HEK293T (cell line): Measurements from ENCODE around the gene NEK8.

Source experiments
- ELF4 ChIP-seq: fragments of 450-650 bp; IDR thresholded peaks from 2 replicates; pipeline ENCODE4 v1.6.1; 2017; ENCODE audit warnings: antibody characterized with exemption
- FOXA1 ChIP-seq: fragments of 450-650 bp; IDR thresholded peaks from 2 replicates; pipeline ENCODE4 v1.6.1; 2016; ENCODE audit warnings: mild to moderate bottlenecking
- FOXM1 ChIP-seq: fragments of 450-650 bp; IDR thresholded peaks from 2 replicates; pipeline ENCODE4 v1.6.1; 2017; ENCODE audit warnings: mild to moderate bottlenecking, borderline replicate concordance
- SUZ12 ChIP-seq: fragments of 450-650 bp; IDR thresholded peaks from 2 replicates; pipeline ENCODE4 v1.6.1; 2016; ENCODE audit warnings: mild to moderate bottlenecking
- TARDBP ChIP-seq: fragments of 450-650 bp; IDR thresholded peaks from 2 replicates; pipeline ENCODE4 v1.6.1; 2016
- ZNF384 ChIP-seq: fragments of 450-650 bp; IDR thresholded peaks from 2 replicates; pipeline ENCODE4 v1.6.1; 2016

DNA sequence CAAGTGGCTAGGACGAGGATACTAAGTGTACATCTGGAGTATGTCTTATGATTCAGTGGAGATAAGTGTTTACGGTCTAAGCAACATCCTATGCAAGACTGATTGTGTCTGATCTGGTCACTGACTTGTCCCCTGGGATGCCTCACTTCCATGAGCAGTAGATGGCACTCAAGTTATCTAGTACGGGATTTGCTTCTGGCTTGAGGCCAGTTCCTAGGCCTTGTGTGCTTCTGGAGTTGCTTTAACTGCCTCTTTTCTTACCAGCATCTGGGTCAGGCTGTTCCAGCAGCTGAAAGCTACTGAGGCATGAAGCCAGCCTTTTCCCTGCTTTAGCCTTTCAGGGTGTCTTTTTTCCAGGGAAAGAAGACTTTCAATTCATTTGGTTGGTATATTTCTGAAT, 43.6 kb upstream of the NEK8 start:
- TF ChIP-seq ZNF384 (no peak), FOXA1 (no peak), ELF4 (no peak), SUZ12 (no peak), TARDBP (no peak), FOXM1 (no peak)
